Keratinocyte (primary cell): ENCODE results near the gene LENG8. TPM values are rescaled to one million over a fixed set of nuclear protein-coding genes. Genes with fewer than 3 reads are reported as not detected.
"Not testable (repeated sequence)": the region's sequence is repeated elsewhere in the genome, so short reads cannot be mapped to it uniquely, and the experiment has no call there.

Source experiments
- DNase-seq: peaks from one replicate; pipeline ENCODE4 v3.0.0-alpha.2; 2011; ENCODE audit warnings: low read depth, missing footprints, low spot score
- FAIRE-seq: peaks from 2 replicates; lab custom pipeline; 2011; peaks lifted over from hg19 to GRCh38; lab: Jason Lieb, UNC
- H2AFZ ChIP-seq: 2 replicates; pipeline ENCODE4 v1.6.0; 2012; ENCODE audit warnings: low read length, control low read depth, inconsistent platforms; ENCODE audit not compliant: control insufficient read depth
- H3K27ac ChIP-seq: 2 replicates; pipeline ENCODE4 v1.5.1; 2011; ENCODE audit warnings: low read length; ENCODE audit not compliant: control insufficient read depth, insufficient read depth
- H3K27me3 ChIP-seq: 3 replicates; pipeline ENCODE4 v1.6.0; 2011; ENCODE audit warnings: low read length; ENCODE audit not compliant: control insufficient read depth, insufficient read depth; ENCODE audit errors: extremely low read depth
- H3K36me3 ChIP-seq, 2 experiments: 2 replicates in 1 of 2; 3 replicates in 1 of 2; pipeline ENCODE4 v1.5.1; 2011; ENCODE audit warnings: low read length in 2 of 2, mild to moderate bottlenecking in 1 of 2; ENCODE audit not compliant: control insufficient read depth in 2 of 2, insufficient read depth in 2 of 2; ENCODE audit errors: extremely low read depth in 1 of 2
- H3K4me1 ChIP-seq: 3 replicates; pipeline ENCODE4 v1.5.1; 2011; ENCODE audit warnings: low read length; ENCODE audit not compliant: control insufficient read depth, insufficient read depth; ENCODE audit errors: extremely low read depth
- H3K4me2 ChIP-seq: 3 replicates; pipeline ENCODE4 v1.6.0; 2011; ENCODE audit warnings: low read depth, low read length; ENCODE audit not compliant: control insufficient read depth, insufficient read depth; ENCODE audit errors: extremely low read depth
- H3K4me3 ChIP-seq, 3 experiments: fragments of 200-600 bp in 1 of 3; sonication (generic) in 1 of 3; 2 replicates in 2 of 3; 3 replicates in 1 of 3; pipeline ENCODE4 v1.5.1; 2011 to 2016; ENCODE audit warnings: low read length in 3 of 3, mild to moderate bottlenecking in 3 of 3, control low read depth in 2 of 3, inconsistent platforms in 1 of 3, low read depth in 1 of 3, mixed read lengths in 1 of 3, mixed run types in 1 of 3, moderate library complexity in 1 of 3; ENCODE audit not compliant: control insufficient read depth in 2 of 3, insufficient read depth in 2 of 3; ENCODE audit errors: extremely low read depth in 1 of 3
- H3K79me2 ChIP-seq: 2 replicates; pipeline ENCODE4 v1.6.0; 2012; ENCODE audit warnings: low read length; ENCODE audit not compliant: control insufficient read depth, insufficient read depth
- H3K9ac ChIP-seq: 3 replicates; pipeline ENCODE4 v1.6.0; 2011; ENCODE audit warnings: low read length; ENCODE audit not compliant: control insufficient read depth, insufficient read depth; ENCODE audit errors: extremely low read depth
- H3K9me1 ChIP-seq: 3 replicates; pipeline ENCODE4 v1.6.0; 2011; ENCODE audit warnings: low read length; ENCODE audit not compliant: control insufficient read depth, insufficient read depth; ENCODE audit errors: extremely low read depth
- H3K9me3 ChIP-seq: 2 replicates; pipeline ENCODE4 v1.5.1; 2012; ENCODE audit warnings: low read depth, low read length; ENCODE audit not compliant: control insufficient read depth
- H4K20me1 ChIP-seq: 3 replicates; pipeline ENCODE4 v1.6.0; 2011; ENCODE audit warnings: low read length; ENCODE audit not compliant: control insufficient read depth, insufficient read depth; ENCODE audit errors: extremely low read depth
- CTCF ChIP-seq, 3 experiments: IDR thresholded peaks in 1 of 3; conservative IDR thresholded peaks in 1 of 3; optimal IDR thresholded peaks in 1 of 3; 2 replicates in 2 of 3; 3 replicates in 1 of 3; pipeline versions ENCODE3 to v1.5.1; 2011; ENCODE audit warnings: low read length in 3 of 3, mild to moderate bottlenecking in 3 of 3, moderate library complexity in 2 of 3, control low read depth in 1 of 3, inconsistent platforms in 1 of 3; ENCODE audit not compliant: insufficient read depth in 2 of 3; ENCODE audit errors: extremely low read depth in 1 of 3
- EZH2 ChIP-seq: IDR thresholded peaks from one replicate; pipeline ENCODE4 v1.6.1; 2012; ENCODE audit warnings: inconsistent platforms, mild to moderate bottlenecking, low read length, moderate library complexity
- dilution Hi-C: fragments of 300-500 bp; cut with MboI; formaldehyde crosslinking; loops from one replicate; pipeline ENCODE4 v1.7.0; 2020; ENCODE audit warnings: low sequenced_read_pairs; ENCODE audit not compliant: extremely low pct_ligation_motif_present
- polyA plus RNA-seq, 5 experiments: library from polyadenylated mRNA; depleted of rRNA in 3 of 5; stranded (reverse) in 3 of 5; stranded (forward) in 1 of 5; unstranded in 1 of 5; fragments of >200 nt; gene quantifications; 1 replicate in 1 of 5; 2 replicates in 3 of 5; 3 replicates in 1 of 5; pipeline versions ENCODE4 v1.2.1 to v1.2.3, GENCODE V29; 2011 to 2012; ENCODE audit warnings: missing spikeins in 2 of 5, low read depth in 1 of 5, low replicate concordance in 1 of 5

LENG8 gene
- polyA plus RNA-seq, 1 donor (not counting 4 experiments of a cell fraction or from before 2014, with no cell fraction given), result 29.4 TPM

GRCh38 chr19:54489766-54490165 lies 40.8 kb downstream of the LENG8 start:
- no peaks in the 10 kb centered on the region for H3K36me3 ChIP-seq
- FAIRE-seq, result no peak
- dilution Hi-C loops, result no loop called here
- H3K9ac ChIP-seq, result no peak overlapping the region
- H3K4me3 ChIP-seq, result no peak overlapping the region
- no peak for DNase-seq
- no peaks in the 10 kb centered on the region for H3K27me3 ChIP-seq
- no peaks in the 10 kb centered on the region for H3K4me1 ChIP-seq
- no peak for TF ChIP-seq EZH2
- TF ChIP-seq CTCF (optimal IDR thresholded peaks at IDR 0.05 in 1 of 3, IDR thresholded peaks at IDR 0.05 in 1 of 3, conservative IDR thresholded peaks at IDR 0.05 in 1 of 3; ENCODE audit: extremely low read depth in 1 of 3, insufficient read depth in 2 of 3, low read length in 3 of 3), result no peak
- no peak overlapping the region for H3K4me2 ChIP-seq
- H3K9me1 ChIP-seq, result no peaks in the 10 kb centered on the region
- H3K9me3 ChIP-seq, result peaks cover 5% of the 10 kb centered on the region
- no peak overlapping the region for H3K27ac ChIP-seq
- no peak overlapping the region for H2AFZ ChIP-seq
- H3K79me2 ChIP-seq, result no peaks in the 10 kb centered on the region
- no peaks in the 10 kb centered on the region for H4K20me1 ChIP-seq

- Histone ChIP-seq H3K9me3 (peaks cover 5% of the 10 kb centered on the region), H4K20me1 (no peaks in the 10 kb centered on the region), H3K36me3 (no peaks in the 10 kb centered on the region), H3K4me3 (no peak overlapping the region), H3K9me1 (no peaks in the 10 kb centered on the region), H3K79me2 (no peaks in the 10 kb centered on the region), H3K9ac (no peak overlapping the region), H3K4me1 (no peaks in the 10 kb centered on the region), H2AFZ (no peak overlapping the region), H3K27me3 (no peaks in the 10 kb centered on the region), H3K4me2 (no peak overlapping the region), H3K27ac (no peak overlapping the region)
- DNase-seq (no peak), FAIRE-seq (no peak)
- TF ChIP-seq CTCF (optimal IDR thresholded peaks at IDR 0.05 in 1 of 3, IDR thresholded peaks at IDR 0.05 in 1 of 3, conservative IDR thresholded peaks at IDR 0.05 in 1 of 3; ENCODE audit: extremely low read depth in 1 of 3, insufficient read depth in 2 of 3, low read length in 3 of 3) (no peak), EZH2 (no peak)
- dilution Hi-C loops, result no loop called here
Observed at GRCh38 chr19:54492568-54492967, 43.6 kb downstream of the LENG8 start.

GRCh38 chr19:54493056-54493455 lies 44.1 kb downstream of the LENG8 start:
- H2AFZ ChIP-seq, H3K9ac ChIP-seq, H3K4me2 ChIP-seq, DNase-seq, dilution Hi-C loops, H3K4me1 ChIP-seq, H3K9me1 ChIP-seq, H4K20me1 ChIP-seq, H3K79me2 ChIP-seq, FAIRE-seq, H3K36me3 ChIP-seq, H3K27ac ChIP-seq, H3K9me3 ChIP-seq, H3K4me3 ChIP-seq, H3K27me3 ChIP-seq: not testable (repeated sequence)
